Lower leg skin (tissue), 3 donors: ENCODE results near the gene TMEM63A.

ENCODE experiments used
- POLR2A ChIP-seq, 2 donors: fragments of 450-650 bp; IDR thresholded peaks; one replicate each; pipeline ENCODE4 v1.6.1; 2016 to 2017; ENCODE audit warnings: antibody characterized with exemption in 2 of 2, mild to moderate bottlenecking in 1 of 2, moderate library complexity in 1 of 2
- TF ChIP-seq, protein P1 (sequence below), 3 donors: fragments of 450-650 bp; IDR thresholded peaks; one replicate each; pipeline ENCODE4 v1.5.1; 2016; ENCODE audit warnings: antibody characterized with exemption in 3 of 3, mild to moderate bottlenecking in 3 of 3, moderate library complexity in 2 of 3

DNA sequence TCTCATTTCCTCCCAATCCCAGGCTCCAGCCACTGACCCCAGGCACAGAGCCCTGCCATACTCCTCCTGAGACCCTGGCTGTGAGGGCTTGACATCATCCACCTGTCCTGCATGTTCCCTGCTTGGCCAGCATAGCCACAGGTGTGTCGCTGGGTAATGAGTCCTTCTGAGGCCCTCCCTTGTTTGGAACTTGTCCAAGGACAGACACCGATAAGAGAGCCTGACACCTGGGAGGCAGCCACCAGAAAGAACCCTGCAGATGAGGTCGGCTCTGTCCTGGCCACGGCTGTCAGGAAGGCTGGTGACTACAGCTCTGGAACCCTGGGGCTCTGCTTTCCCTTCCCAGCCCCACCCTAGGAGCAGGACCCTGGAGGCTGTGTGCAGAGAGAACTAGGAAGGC, 34.6 kb downstream of the TMEM63A start:
- TF ChIP-seq, protein P1, sequence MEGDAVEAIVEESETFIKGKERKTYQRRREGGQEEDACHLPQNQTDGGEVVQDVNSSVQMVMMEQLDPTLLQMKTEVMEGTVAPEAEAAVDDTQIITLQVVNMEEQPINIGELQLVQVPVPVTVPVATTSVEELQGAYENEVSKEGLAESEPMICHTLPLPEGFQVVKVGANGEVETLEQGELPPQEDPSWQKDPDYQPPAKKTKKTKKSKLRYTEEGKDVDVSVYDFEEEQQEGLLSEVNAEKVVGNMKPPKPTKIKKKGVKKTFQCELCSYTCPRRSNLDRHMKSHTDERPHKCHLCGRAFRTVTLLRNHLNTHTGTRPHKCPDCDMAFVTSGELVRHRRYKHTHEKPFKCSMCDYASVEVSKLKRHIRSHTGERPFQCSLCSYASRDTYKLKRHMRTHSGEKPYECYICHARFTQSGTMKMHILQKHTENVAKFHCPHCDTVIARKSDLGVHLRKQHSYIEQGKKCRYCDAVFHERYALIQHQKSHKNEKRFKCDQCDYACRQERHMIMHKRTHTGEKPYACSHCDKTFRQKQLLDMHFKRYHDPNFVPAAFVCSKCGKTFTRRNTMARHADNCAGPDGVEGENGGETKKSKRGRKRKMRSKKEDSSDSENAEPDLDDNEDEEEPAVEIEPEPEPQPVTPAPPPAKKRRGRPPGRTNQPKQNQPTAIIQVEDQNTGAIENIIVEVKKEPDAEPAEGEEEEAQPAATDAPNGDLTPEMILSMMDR (IDR thresholded peaks at IDR 0.05) = no peak
- no peak for TF ChIP-seq POLR2A (IDR thresholded peaks at IDR 0.05)
